HG03095 (cell line): Measurements from ENCODE around the gene ADCY3.

Experiments
- ATAC-seq: cut with Tn5 transposase; IDR thresholded peaks from one replicate; pipeline ENCODE4 v1.9.1; 2021; ENCODE audit warnings: moderate library complexity; ENCODE audit not compliant: unreplicated experiment

ADCY3 gene

GRCh38 chr2:24832931-24833701 lies 86.9 kb downstream of the ADCY3 start:
- ATAC-seq, result no peak

DNA sequence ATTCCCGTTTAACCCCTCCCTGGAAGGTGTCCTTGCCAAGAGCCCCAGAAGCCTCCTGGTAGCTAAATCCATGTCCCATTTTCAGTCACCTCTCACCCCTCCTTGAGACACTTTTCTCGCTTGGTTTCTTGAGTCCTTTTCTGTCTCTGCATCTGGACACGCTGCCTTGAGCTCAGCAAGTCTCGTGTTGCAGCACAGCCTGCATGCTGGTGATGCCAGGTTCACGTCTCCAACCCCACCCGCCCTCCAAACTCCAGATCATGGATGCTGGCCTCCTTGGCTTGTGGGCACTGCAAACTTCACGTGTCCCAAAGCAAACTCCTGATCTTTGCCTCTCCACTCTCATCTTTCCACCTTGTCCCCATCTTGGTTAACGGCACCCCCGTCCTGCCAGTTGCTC lies 87.5 kb downstream of the ADCY3 start:
- no peak for ATAC-seq

GRCh38 chr2:24832073-24832461 lies 88.0 kb downstream of the ADCY3 start:
- no peak for ATAC-seq

DNA sequence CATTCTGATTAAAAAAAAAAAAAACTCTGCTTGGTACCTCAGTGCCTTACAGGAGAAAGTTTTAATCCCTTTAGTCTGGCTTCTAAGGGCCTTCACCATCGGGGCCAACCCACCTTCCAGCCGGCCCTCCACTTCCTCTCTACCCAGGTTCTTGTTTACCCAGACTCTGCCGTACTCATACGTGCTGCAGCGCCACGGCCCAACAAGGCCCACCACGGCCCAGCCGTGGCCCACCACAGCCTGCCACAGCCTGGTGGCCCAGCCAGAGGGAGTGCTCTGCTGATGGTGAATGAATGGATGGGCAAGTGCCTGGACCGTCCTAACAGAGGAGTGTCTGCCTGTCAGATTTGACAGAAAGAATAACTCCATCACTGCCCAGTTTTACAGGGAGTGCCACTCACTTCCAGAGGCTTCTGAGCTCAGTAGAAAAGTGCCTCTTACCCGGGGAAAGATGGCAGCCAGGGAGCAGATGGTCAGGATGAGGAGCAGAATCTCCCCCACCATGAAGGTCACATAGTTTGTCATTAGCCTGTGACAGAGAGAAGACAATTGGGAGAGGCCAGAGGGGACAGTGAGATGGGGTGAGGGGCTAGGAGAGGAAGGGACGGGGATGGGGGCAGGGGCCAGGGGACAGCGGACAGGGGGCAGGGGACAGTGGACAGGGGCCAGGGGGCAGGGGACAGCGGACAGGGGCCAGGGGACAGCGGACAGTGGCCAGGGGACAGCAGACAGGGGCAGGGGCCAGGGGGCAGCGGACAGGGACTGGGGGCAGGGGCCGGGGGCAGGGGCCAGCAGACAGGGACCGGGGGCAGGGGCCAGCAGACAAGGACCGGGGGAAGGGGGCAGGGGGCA lies 88.6 kb downstream of the ADCY3 start:
- no peak for ATAC-seq

DNA sequence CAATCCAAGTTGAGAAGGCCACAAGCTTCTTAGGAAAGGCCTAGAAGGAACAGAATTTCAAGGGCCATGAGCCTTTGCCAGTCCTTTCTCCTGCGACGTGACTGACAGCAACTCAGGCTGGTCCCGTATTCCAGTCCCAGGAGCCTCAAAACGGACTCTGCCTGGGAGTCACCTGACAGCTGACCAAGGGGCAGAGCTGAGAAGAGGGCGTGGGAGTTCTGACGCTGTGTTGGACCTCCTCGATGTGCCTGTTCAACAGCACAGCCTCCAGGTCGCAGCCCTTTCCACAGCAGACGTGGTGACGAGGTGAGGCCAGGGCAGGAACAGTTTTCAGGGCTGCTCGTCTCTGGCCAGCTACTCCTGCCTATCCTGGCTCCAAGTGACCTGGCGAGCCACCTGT lies 89.3 kb downstream of the ADCY3 start:
- ATAC-seq, result no peak

DNA sequence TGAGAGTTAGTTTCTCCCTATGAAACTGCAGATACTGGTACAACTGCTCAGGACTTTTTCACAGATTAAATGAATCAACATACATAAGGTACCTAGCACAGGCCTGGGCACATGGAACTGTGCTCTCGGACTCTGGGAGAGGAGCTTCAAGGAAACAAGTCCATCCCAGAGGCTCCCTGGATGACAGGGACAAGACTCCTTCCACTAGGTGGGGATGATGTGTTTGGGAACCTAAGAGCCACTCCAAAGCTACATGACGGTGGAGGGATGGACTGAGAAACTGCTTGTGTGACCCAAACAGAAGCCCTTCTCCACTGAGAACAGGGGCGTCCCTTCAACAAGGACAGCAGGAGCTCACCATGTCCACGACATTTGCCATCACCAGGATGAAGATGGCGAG lies 89.7 kb downstream of the ADCY3 start:
- no peak for ATAC-seq

GRCh38 chr2:24828238-24828996 lies 91.6 kb downstream of the ADCY3 start:
- no peak for ATAC-seq

GRCh38 chr2:24827321-24828237 lies 92.5 kb downstream of the ADCY3 start:
- peak; percentile 67 for ATAC-seq

DNA sequence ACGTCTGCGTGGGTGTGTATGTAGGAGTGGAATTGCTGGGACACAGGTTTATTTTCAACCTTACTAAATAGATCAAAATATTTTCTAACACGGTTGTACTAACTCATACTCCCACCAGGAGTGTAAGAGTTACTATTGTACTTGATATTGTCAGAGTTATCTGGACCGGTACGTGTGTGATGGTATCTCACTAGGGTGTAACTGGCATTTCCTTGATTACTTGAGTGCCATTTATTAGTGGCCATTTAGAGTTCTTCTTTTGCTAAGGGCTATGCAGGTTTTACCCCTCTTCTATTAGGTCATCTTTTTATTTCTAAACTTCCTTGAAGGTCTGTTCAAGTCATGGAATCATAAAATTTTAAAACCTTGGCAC lies 93.3 kb downstream of the ADCY3 start:
- ATAC-seq, result no peak

DNA sequence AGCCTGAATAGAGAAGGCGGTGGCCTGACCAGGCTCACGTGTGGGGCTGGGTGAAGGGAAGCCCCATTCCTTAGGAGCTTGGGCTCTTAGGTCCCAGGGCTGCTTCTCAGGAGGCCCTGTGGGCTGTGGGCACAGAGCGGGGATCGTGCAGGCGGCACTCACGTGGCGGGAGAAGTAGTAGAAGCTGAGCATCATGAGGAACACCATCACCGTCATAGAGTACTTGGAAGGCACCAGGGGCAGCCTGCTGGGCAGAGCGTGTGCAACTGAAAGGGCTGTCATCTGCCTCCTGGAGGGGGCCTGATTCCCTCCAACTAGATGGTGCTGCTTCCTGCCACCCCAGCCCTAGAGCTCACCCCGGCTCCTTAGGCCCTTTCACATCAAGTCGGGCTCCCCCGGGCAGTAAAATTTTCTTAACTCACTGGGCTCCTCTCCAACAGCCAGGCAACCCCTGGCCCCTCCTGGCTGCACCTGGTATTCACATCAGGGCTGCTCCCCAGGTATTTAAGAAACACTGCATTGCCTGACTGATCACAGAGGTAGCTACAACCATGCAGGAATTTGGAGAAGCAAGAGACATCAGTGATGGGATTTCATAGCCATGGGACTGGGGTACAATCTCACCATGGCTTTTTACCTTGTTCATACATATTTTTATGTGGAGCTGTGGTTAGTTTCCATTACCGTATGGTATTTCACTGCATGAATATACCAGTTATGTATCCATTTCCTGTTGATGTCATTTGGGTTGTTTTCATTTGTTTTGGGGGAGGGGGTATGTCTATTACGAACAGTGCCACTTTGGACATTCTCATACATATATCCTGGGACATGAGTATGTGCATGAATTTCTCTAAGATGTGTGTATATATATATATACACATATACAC lies 93.9 kb downstream of the ADCY3 start:
- no peak for ATAC-seq

GRCh38 chr2:24824966-24825882 lies 94.8 kb downstream of the ADCY3 start:
- ATAC-seq, result no peak

DNA sequence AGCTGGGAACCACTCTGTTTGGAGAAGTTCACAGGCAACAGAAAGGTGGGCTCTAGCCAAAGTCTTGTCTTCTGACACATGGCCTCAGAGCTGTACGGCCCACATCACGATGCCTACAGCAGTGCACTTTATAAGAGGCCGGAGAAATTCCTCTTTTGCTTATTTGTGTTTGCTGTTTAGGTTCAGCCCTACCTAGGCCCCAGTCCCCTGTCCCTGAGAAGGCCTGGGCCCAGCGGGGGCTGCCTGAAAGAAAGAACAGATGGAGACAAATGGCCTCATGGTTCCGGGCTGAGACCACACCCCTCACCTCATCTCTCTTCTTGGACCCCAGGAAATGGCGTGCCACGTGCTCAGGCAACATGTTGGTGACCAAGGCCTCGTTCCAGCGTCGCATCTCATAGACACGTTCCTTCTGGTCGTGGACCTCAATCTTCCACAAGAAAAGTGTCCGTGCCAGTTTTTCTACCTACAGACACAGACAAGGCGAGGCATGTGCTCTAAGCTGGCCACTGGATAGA lies 95.9 kb downstream of the ADCY3 start:
- ATAC-seq, result no peak

DNA sequence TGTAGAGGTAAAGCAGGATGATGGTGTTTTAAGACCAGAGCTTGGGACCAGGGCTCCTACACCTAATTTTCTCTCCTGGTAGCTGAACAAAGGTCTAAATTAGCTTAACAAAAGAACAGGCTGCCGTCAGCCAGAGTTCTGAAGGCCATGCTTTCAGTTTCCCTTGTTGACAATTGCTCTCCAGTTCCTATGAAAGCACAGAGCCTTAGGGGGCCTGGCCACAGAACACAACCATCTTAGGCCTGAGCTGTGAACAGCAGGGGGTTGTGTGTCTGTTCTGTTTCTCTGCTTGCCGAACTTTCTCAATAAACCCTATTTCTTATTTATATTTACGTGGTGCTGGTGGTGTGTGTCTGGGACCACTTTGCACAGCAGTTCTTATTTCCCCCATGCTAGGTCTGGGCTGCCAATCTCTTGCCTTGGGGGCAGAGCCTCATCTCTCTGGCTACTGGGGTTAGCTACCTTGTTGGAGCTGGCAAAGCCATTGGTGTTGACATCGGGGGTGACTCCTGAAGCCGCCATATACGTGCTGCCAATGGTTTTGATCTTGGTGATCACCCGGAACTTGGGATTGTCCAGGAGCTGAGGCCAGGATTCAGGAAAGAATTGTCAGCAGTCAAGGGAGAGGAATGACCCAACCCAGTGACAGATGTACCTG lies 97.9 kb downstream of the ADCY3 start:
- no peak for ATAC-seq

DNA sequence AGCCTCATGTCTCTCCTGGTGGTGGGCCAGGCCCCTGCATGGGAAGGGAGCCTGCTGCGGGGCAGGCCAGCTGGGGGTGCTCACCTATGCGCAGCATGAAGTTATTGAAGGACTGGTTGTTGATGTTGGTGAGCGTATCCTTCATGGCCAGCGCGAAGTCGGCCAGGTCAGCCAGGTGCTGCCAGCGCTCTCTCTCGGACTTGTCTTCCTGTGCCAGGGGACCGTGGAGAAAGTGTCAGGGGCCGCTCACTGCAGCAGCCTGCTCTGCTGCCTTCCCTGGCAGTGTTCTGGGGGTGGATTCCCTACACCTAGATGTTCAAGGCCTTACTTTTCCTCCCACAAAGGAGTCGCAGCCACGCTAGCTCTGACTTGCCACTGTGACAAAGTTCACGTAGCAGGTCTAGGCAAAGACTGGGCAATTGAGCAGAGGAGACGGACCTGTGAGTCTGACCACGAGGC lies 98.6 kb downstream of the ADCY3 start:
- no peak for ATAC-seq

GRCh38 chr2:24820598-24821432 lies 99.2 kb downstream of the ADCY3 start:
- ATAC-seq, result no peak

DNA sequence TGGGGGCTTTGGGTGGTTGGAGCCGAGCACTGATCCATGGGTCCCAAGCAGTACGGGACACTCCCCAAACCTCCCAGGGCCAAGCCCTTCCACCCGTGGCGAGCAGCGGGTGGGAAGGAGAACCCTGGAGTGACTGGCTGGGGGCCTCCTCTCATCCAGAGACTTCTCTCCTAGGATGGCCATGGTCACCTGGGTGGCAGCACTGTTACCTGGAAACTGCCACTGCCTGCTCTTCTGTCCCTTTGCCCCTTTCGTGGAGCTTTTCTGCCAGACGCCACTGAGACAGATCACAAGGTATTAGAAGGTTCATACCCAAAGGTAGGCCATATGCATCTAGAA lies 99.9 kb downstream of the ADCY3 start:
- no peak for ATAC-seq
